ENCODE measurements around the gene SH2D2A.

Gene SH2D2A

GRCh38 chr1:156816561-156817328, at the start of gene SH2D2A:
Gene SH2D2A, minus strand, starts transcription at chr1:156816848. Its CDS starts 140 bp downstream, at chr1:156816708.
- peak; percentile 85 to 97 (median 94) for DNase-seq

- DNase-seq: no peak
These were observed 49.2 kb upstream of the SH2D2A start for GRCh38 chr1:156865865-156866248.

- no peak for DNase-seq
These were observed 48.6 kb upstream of the SH2D2A start for GRCh38 chr1:156865258-156865657.

- no peak for DNase-seq
These were observed 48.1 kb upstream of the SH2D2A start for GRCh38 chr1:156864796-156865195.

GRCh38 chr1:156863631-156864030, 47.0 kb upstream of the SH2D2A start:
- no peak for DNase-seq

GRCh38 chr1:156862997-156863599, 46.5 kb upstream of the SH2D2A start:
- no peak for DNase-seq

GRCh38 chr1:156862584-156862983, 45.9 kb upstream of the SH2D2A start:
- no peak for DNase-seq

- DNase-seq: peak in 5 of 6 experiments; percentile 30 to 51 (median 45)
These were observed 44.2 kb upstream of the SH2D2A start, which contains the start of gene NTRK1 for GRCh38 chr1:156860628-156861423. Gene NTRK1, plus strand, starts transcription at chr1:156860865. Its CDS starts 70 bp downstream, at chr1:156860935.

- peak in 5 of 6 experiments; percentile 12 to 53 (median 39) for DNase-seq
These were observed 43.5 kb upstream of the SH2D2A start for GRCh38 chr1:156860113-156860627.

GRCh38 chr1:156859523-156860112, 43.0 kb upstream of the SH2D2A start:
- DNase-seq: peak in 3 of 6 experiments; percentile 26 to 54 (median 33)

GRCh38 chr1:156858959-156859522, 42.4 kb upstream of the SH2D2A start, which contains the start of gene INSRR:
Gene INSRR, minus strand, starts transcription at chr1:156859117. Its CDS starts 496 bp downstream, at chr1:156858621.
- peak in 2 of 6 experiments; percentile 16 to 39 for DNase-seq

- no peak for DNase-seq
These were observed 41.9 kb upstream of the SH2D2A start for GRCh38 chr1:156858555-156858956.

- no peak for DNase-seq
These were observed 40.9 kb upstream of the SH2D2A start for GRCh38 chr1:156857532-156857931.

GRCh38 chr1:156856282-156856785, 39.7 kb upstream of the SH2D2A start:
- no peak for DNase-seq

- DNase-seq: no peak
These were observed 38.0 kb upstream of the SH2D2A start for GRCh38 chr1:156854634-156855033.

- DNase-seq: no peak
These were observed 37.1 kb upstream of the SH2D2A start for GRCh38 chr1:156853761-156854160.

GRCh38 chr1:156852418-156852874, 35.8 kb upstream of the SH2D2A start:
- DNase-seq: no peak

GRCh38 chr1:156851779-156852417, 35.2 kb upstream of the SH2D2A start:
- no peak for DNase-seq

- no peak for DNase-seq
These were observed 32.5 kb upstream of the SH2D2A start for GRCh38 chr1:156849151-156849496.

- peak; percentile 44 to 72 (median 64) for DNase-seq
These were observed 32.0 kb upstream of the SH2D2A start for GRCh38 chr1:156848461-156849150.
